CD4-positive, alpha-beta T cell (primary cell): ENCODE results near the gene GRID1. TPM values are rescaled to one million over a fixed set of nuclear protein-coding genes. Genes with fewer than 3 reads are reported as not detected.

Experiments
- ATAC-seq: fragments of 200-7000 bp; cut with Tn5 transposase; one replicate; pipeline ENCODE4 v1.10.0; 2022; ENCODE audit warnings: mild to moderate bottlenecking; ENCODE audit not compliant: poor library complexity
- CTCF ChIA-PET: fragments of 350-600 bp; sonication (Branson Sonifier 250); formaldehyde crosslinking; loops from one replicate; lab custom pipeline; 2021; ENCODE audit warnings: antibody characterized with exemption, inconsistent platforms; lab: Charles Lee
- POLR2A ChIA-PET: fragments of 350-600 bp; sonication (Branson Sonifier 250); formaldehyde crosslinking; loops from one replicate; lab custom pipeline; 2021; ENCODE audit warnings: antibody characterized with exemption, inconsistent platforms; lab: Charles Lee
- DNase-seq, 14 experiments: peaks; one replicate each; pipeline ENCODE4 v3.0.0-alpha.2; 2013 to 2020; ENCODE audit warnings: mixed read lengths in 2 of 14
- H3K27ac ChIP-seq, 2 donors: one replicate each; pipeline versions ENCODE4 v1.5.1 to v1.7.0; 2013; ENCODE audit warnings: low read length in 2 of 2, low read depth in 1 of 2, mild to moderate bottlenecking in 1 of 2
- H3K27me3 ChIP-seq, 2 experiments: 1 replicate in 1 of 2; 2 replicates in 1 of 2; pipeline versions ENCODE4 v1.6.1 to v1.7.0; 2013; ENCODE audit warnings: low read length in 2 of 2, control low read depth in 1 of 2, mild to moderate bottlenecking in 1 of 2, moderate library complexity in 1 of 2; ENCODE audit not compliant: insufficient read depth in 2 of 2, control insufficient read depth in 1 of 2
- H3K36me3 ChIP-seq: one replicate; pipeline ENCODE4 v1.6.1; 2013; ENCODE audit warnings: low read length, control low read depth; ENCODE audit not compliant: insufficient read depth
- H3K4me1 ChIP-seq: one replicate; pipeline ENCODE4 v1.6.1; 2013; ENCODE audit warnings: low read length, control low read depth; ENCODE audit not compliant: insufficient read depth
- H3K4me3 ChIP-seq: one replicate; pipeline ENCODE4 v1.5.1; 2013; ENCODE audit warnings: mild to moderate bottlenecking, low read length, moderate library complexity
- H3K9me3 ChIP-seq, 2 experiments: 1 replicate in 1 of 2; 2 replicates in 1 of 2; pipeline versions ENCODE4 v1.6.1 to v1.7.0; 2013; ENCODE audit warnings: low read length in 2 of 2, mild to moderate bottlenecking in 2 of 2, control low read depth in 1 of 2, moderate library complexity in 1 of 2; ENCODE audit not compliant: control insufficient read depth in 1 of 2, insufficient read depth in 1 of 2
- H3K27ac Mint-ChIP-seq: one replicate; pipeline ENCODE4 v1.8.0; 2020; ENCODE audit warnings: mixed read lengths
- H3K27me3 Mint-ChIP-seq: one replicate; pipeline ENCODE4 v1.8.0; 2021; ENCODE audit warnings: mixed read lengths
- H3K36me3 Mint-ChIP-seq: one replicate; pipeline ENCODE4 v1.8.0; 2021; ENCODE audit warnings: low read depth, mixed read lengths
- H3K4me1 Mint-ChIP-seq: one replicate; pipeline ENCODE4 v1.8.0; 2021; ENCODE audit warnings: low read depth, mixed read lengths
- H3K4me3 Mint-ChIP-seq: one replicate; pipeline ENCODE4 v1.8.0; 2020; ENCODE audit warnings: mild to moderate bottlenecking, mixed read lengths
- H3K9me3 Mint-ChIP-seq: one replicate; pipeline ENCODE4 v1.8.0; 2020; ENCODE audit warnings: mixed read lengths
- intact Hi-C, 2 experiments: fragments of 100-400 bp; cut with DNase I in 1 of 2; cut with micrococcal nuclease in 1 of 2; formaldehyde crosslinking; loops; one replicate each; pipeline versions ENCODE4 v1.15.1 to v1.9.0; 2023 to 2025; cut with DNase I, micrococcal nuclease
- total RNA-seq, 174 experiments: library from RNA in 2 of 174; stranded (reverse) in 2 of 174; gene quantifications; one replicate each; pipeline ENCODE4 v1.2.3 and lab custom pipeline; 2021 to 2026
- TF ChIP-seq, protein P1 (sequence below): fragments of 200-600 bp; IDR thresholded peaks from one replicate; pipeline ENCODE4 v1.8.0; 2022; ENCODE audit warnings: antibody characterized with exemption, mild to moderate bottlenecking

The GRID1 gene
- total RNA-seq, 2 experiments from 2014 or later: not detected

DNA sequence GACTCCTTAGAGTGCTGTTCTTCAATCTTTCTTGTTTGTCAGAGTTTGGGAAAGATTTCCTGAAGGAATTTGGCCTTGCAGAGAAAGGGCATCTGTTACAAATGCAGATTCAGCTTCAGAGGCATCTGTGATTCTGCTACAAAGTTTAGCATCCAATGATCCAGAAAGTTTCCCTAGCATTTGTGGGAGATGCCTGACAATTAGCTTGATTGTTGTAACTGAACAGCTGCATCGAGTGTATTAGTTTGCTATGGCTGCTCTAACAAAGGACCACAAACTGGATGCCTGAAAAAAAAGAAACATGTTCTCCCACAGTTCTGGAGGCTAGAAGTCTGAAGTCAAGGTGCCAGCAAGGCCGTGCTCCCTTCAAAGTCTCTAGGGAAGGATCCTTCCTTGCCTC is 365.1 kb downstream of the GRID1 start:
- Histone ChIP-seq H3K36me3 (no peaks in the 10 kb centered on the region), H3K4me3 (no peak overlapping the region), H3K9me3 (no peaks in the 10 kb centered on the region), H3K27me3 (peaks cover 0 to 9% of the 10 kb centered on the region in 2 experiments), H3K4me1 (no peaks in the 10 kb centered on the region), H3K27ac (no peak overlapping the region)
- ATAC-seq (no peak), DNase-seq (no peak)
- Mint-ChIP-seq H3K27me3 (peaks cover 22% of the 10 kb centered on the region), H3K9me3 (no peaks in the 10 kb centered on the region), H3K4me1 (no peaks in the 10 kb centered on the region), H3K27ac (no peak overlapping the region), H3K4me3 (no peak overlapping the region), H3K36me3 (no peaks in the 10 kb centered on the region)
- ChIA-PET POLR2A (no interaction called here), CTCF (no interaction called here)
- intact Hi-C loops: no loop called here
- TF ChIP-seq, protein P1, sequence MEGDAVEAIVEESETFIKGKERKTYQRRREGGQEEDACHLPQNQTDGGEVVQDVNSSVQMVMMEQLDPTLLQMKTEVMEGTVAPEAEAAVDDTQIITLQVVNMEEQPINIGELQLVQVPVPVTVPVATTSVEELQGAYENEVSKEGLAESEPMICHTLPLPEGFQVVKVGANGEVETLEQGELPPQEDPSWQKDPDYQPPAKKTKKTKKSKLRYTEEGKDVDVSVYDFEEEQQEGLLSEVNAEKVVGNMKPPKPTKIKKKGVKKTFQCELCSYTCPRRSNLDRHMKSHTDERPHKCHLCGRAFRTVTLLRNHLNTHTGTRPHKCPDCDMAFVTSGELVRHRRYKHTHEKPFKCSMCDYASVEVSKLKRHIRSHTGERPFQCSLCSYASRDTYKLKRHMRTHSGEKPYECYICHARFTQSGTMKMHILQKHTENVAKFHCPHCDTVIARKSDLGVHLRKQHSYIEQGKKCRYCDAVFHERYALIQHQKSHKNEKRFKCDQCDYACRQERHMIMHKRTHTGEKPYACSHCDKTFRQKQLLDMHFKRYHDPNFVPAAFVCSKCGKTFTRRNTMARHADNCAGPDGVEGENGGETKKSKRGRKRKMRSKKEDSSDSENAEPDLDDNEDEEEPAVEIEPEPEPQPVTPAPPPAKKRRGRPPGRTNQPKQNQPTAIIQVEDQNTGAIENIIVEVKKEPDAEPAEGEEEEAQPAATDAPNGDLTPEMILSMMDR: no peak

DNA sequence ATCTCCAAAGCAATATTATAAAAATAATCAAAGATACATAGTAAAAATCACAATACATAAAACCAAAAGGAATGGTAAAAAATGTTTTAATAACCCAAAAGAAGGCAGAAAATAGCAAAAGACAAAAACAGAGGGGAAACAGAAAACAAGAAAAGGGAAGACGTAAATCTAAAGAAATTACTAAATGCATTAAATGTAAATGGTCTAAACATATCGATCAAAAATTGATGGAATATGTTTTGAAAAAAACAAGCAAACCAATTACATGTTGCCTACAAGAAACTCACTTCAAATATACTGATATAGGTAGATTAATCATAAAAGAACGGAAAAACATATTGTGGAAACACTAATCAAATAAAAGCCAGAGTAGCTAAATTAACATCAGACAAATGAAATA is 369.1 kb downstream of the GRID1 start:
- no peaks in the 10 kb centered on the region for H3K4me1 ChIP-seq
- H3K9me3 Mint-ChIP-seq: no peaks in the 10 kb centered on the region
- no peaks in the 10 kb centered on the region for H3K4me1 Mint-ChIP-seq
- no peak overlapping the region for H3K4me3 Mint-ChIP-seq
- DNase-seq (no peak), ATAC-seq (no peak)
- peaks cover 4 to 19% of the 10 kb centered on the region in 2 experiments for H3K27me3 ChIP-seq
- H3K4me3 ChIP-seq: no peak overlapping the region
- no peaks in the 10 kb centered on the region for H3K9me3 ChIP-seq
- no peaks in the 10 kb centered on the region for H3K36me3 ChIP-seq
- TF ChIP-seq, protein P1: no peak
- intact Hi-C loops: no loop called here
- peaks cover 25% of the 10 kb centered on the region for H3K27me3 Mint-ChIP-seq
- no peak overlapping the region for H3K27ac Mint-ChIP-seq
- POLR2A ChIA-PET: no interaction called here
- H3K27ac ChIP-seq: no peak overlapping the region
- no peaks in the 10 kb centered on the region for H3K36me3 Mint-ChIP-seq
- CTCF ChIA-PET: no interaction called here

DNA sequence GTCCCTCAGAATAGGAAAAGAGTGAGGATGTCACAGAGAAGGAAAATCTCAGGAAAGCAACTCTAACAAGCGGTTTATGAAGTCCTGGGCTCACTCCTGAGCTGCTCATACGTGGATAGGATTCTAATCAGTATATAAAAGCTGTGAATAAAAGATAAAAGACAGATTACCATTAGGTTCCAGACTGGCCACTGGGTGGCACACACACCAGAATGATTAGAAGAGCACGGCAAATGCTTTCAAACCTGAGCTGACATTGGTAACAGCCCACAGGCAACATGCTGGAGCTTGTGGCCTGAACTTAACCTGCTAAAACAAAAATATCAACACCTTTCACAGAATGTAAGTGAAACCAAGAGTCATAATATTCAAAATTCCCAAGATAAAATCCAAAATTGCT is 370.8 kb downstream of the GRID1 start:
- H3K9me3 Mint-ChIP-seq: no peaks in the 10 kb centered on the region

More for the DNA sequence above, 370.8 kb downstream of the GRID1 start:
- intact Hi-C loops: no loop called here
- no peaks in the 10 kb centered on the region for H3K9me3 ChIP-seq
- ChIA-PET POLR2A (no interaction called here), CTCF (no interaction called here)
- peaks cover 25% of the 10 kb centered on the region for H3K27me3 Mint-ChIP-seq
- H3K27ac Mint-ChIP-seq: no peak overlapping the region
- H3K36me3 Mint-ChIP-seq: no peaks in the 10 kb centered on the region
- H3K27ac ChIP-seq: no peak overlapping the region
- no peak overlapping the region for H3K4me3 ChIP-seq
- no peak for ATAC-seq
- peaks cover 6 to 15% of the 10 kb centered on the region in 2 experiments for H3K27me3 ChIP-seq
- DNase-seq: peak in 4 of 14 experiments; percentile 18 to 34 (median 26)
- TF ChIP-seq, protein P1: no peak
- no peak overlapping the region for H3K4me3 Mint-ChIP-seq
- no peaks in the 10 kb centered on the region for H3K36me3 ChIP-seq
- H3K4me1 Mint-ChIP-seq: no peaks in the 10 kb centered on the region
- no peaks in the 10 kb centered on the region for H3K4me1 ChIP-seq
